GM21381 (cell line): ENCODE results near the gene APBA2.
"Not testable (repeated sequence)": the region's sequence is repeated elsewhere in the genome, so short reads cannot be mapped to it uniquely, and the experiment has no call there.

Source experiments
- ATAC-seq: cut with Tn5 transposase; IDR thresholded peaks from one replicate; pipeline ENCODE4 v1.9.1; 2021; ENCODE audit warnings: mild to moderate bottlenecking, moderate library complexity; ENCODE audit not compliant: unreplicated experiment

The APBA2 gene

GRCh38 chr15:28876845-28877185, 9.0 kb upstream of the APBA2 start:
- no peak for ATAC-seq

- no peak for ATAC-seq
Measured at GRCh38 chr15:28878209-28878608, 7.6 kb upstream of the APBA2 start.

GRCh38 chr15:28879551-28879950, 6.2 kb upstream of the APBA2 start:
- no peak for ATAC-seq

- no peak for ATAC-seq
Measured at GRCh38 chr15:28880680-28881079, 5.1 kb upstream of the APBA2 start.

- ATAC-seq = no peak
Measured at GRCh38 chr15:28881170-28881569, 4.6 kb upstream of the APBA2 start.

- no peak for ATAC-seq
Measured at GRCh38 chr15:28881600-28881999, 4.2 kb upstream of the APBA2 start.

GRCh38 chr15:28884151-28884940, 1.4 kb upstream of the APBA2 start:
- no peak for ATAC-seq

GRCh38 chr15:28885128-28885629, 595 bp upstream of the APBA2 start:
- ATAC-seq = no peak

- no peak for ATAC-seq
Measured at GRCh38 chr15:28886431-28887338, 911 bp downstream of the APBA2 start.

- no peak for ATAC-seq
Measured at GRCh38 chr15:28887339-28888174, 1.8 kb downstream of the APBA2 start.

- no peak for ATAC-seq
Measured at GRCh38 chr15:28888302-28888894, 2.6 kb downstream of the APBA2 start.

- ATAC-seq = no peak
Measured at GRCh38 chr15:28888900-28889299, 3.1 kb downstream of the APBA2 start.

GRCh38 chr15:28889346-28889745, 3.6 kb downstream of the APBA2 start:
- ATAC-seq = no peak

GRCh38 chr15:28889871-28890270, 4.1 kb downstream of the APBA2 start:
- ATAC-seq = not testable (repeated sequence)

GRCh38 chr15:28890291-28890690, 4.5 kb downstream of the APBA2 start:
- not testable (repeated sequence) for ATAC-seq

- ATAC-seq = no peak
Measured at GRCh38 chr15:28890711-28891495, 5.1 kb downstream of the APBA2 start.

GRCh38 chr15:28891588-28891987, 5.8 kb downstream of the APBA2 start:
- ATAC-seq = no peak

GRCh38 chr15:28892789-28893610, 7.2 kb downstream of the APBA2 start:
- ATAC-seq = no peak

GRCh38 chr15:28894631-28895030, 8.9 kb downstream of the APBA2 start:
- no peak for ATAC-seq
